Measurements from ENCODE around the gene USH1G.

Gene USH1G

GRCh38 chr17:74866198-74866835, 56.7 kb downstream of the USH1G start:
- ChIA-PET POLR2A (no interaction called here), CTCF (interaction anchor here (0.9 to 20.6 kb wide), 16 partner anchors 12 to 209 kb away, joined by 3 to 692 read pairs (median 19); partner anchors contain the start of genes NAT9 and NHERF1)
- no peak overlapping the region for H3K4me3 ChIP-seq (ENCODE audit: low read depth, low read length)
- no peak for TF ChIP-seq CTCF (IDR thresholded peaks at IDR 0.05; ENCODE audit: insufficient read depth, low read length, missing control alignments)
- DNase-seq (ENCODE audit: low read depth, low spot score): no peak

Measured in AG04449 (cell line).